Activated CD8-positive, alpha-beta memory T cell treated with anti-CD3 and anti-CD28 coated beads, Interleukin-2, amount 50 U/mL, for 48 hours (primary cell): ENCODE measurements around the gene C10orf53.
A peak's percentile ranks its signal among the peaks of the same experiment; 100 is the strongest.

Source experiments
- DNase-seq: peaks from one replicate; pipeline ENCODE4 v3.0.0-alpha.2; 2020

The C10orf53 gene

GRCh38 chr10:49679480-49679893 lies at the start of gene C10orf53:
Gene C10orf53 (plus strand): TSS chr10:49679651. CDS start chr10:49679698, 47 bp downstream.
- peak; percentile 62 for DNase-seq

GRCh38 chr10:49631975-49632374 lies 47.5 kb upstream of the C10orf53 start:
- no peak for DNase-seq

GRCh38 chr10:49632406-49633317 lies 46.8 kb upstream of the C10orf53 start:
- no peak for DNase-seq

- DNase-seq: no peak
These were observed 46.0 kb upstream of the C10orf53 start for GRCh38 chr10:49633327-49634068.

GRCh38 chr10:49634069-49634660 lies 45.3 kb upstream of the C10orf53 start:
- no peak for DNase-seq

GRCh38 chr10:49642311-49642710 lies 37.1 kb upstream of the C10orf53 start:
- DNase-seq: no peak

GRCh38 chr10:49643241-49644034 lies 36.0 kb upstream of the C10orf53 start:
- no peak for DNase-seq

GRCh38 chr10:49644035-49644646 lies 35.3 kb upstream of the C10orf53 start:
- no peak for DNase-seq

- no peak for DNase-seq
These were observed 34.0 kb upstream of the C10orf53 start for GRCh38 chr10:49645417-49645816.

GRCh38 chr10:49645871-49646870 lies 33.3 kb upstream of the C10orf53 start:
- DNase-seq: no peak

GRCh38 chr10:49647554-49647953 lies 31.9 kb upstream of the C10orf53 start:
- no peak for DNase-seq

GRCh38 chr10:49647985-49648795 lies 31.3 kb upstream of the C10orf53 start:
- no peak for DNase-seq

- DNase-seq: peak; percentile 59
These were observed 30.2 kb upstream of the C10orf53 start for GRCh38 chr10:49649294-49649693.

- no peak for DNase-seq
These were observed 29.3 kb upstream of the C10orf53 start for GRCh38 chr10:49649936-49650723.

- no peak for DNase-seq
These were observed 28.8 kb upstream of the C10orf53 start for GRCh38 chr10:49650724-49651034.

GRCh38 chr10:49651039-49651835 lies 28.2 kb upstream of the C10orf53 start:
- DNase-seq: no peak

- DNase-seq: no peak
These were observed 27.5 kb upstream of the C10orf53 start for GRCh38 chr10:49651917-49652316.
